Measurements from ENCODE around the gene ELF3. TPM values are rescaled to one million over a fixed set of nuclear protein-coding genes. Genes with fewer than 3 reads are reported as not detected.

Gene ELF3
- total RNA-seq, 4 donors from 2014 or later, result 1.0 to 67.7 (median 2.0) TPM

DNA sequence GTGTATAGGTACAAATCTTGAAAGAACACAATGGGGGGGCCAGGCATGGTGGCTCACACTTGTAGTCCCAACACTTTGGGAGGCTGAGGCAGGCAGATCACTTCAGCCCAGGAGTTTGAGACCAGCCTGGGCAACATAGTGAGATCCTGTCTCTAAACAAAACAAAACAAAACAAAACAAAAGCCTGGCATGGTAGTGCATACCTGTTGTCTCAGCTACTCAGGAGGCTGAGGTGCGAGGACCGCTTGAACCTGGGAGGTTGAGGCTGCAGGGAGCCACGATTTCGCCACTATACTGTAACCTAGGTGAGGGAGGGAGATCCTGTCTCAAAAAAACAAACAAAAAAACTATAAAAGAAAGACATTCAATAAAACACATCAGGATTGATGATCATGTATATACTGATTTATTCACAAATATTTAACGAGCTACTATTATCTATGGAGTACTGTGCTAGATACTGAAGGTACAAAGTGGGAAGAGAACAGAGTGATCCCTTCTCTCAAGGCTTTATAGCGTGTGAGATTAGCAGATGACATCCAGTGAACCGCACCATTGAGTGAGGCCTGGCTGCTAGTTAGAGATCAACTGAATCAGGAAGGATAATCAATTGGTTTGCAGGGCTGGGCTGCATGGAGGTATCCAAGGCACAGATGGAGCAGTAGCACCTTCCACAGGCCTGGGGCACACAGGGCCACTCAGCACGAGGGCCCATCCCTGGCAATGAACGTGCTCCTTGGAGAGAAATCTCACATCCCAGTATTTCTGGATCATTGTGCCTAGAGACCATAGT, 26.4 kb downstream of the ELF3 start:
- Histone ChIP-seq H3K27me3 (no peaks in the 10 kb centered on the region), H3K27ac (no peak overlapping the region), H3K4me1 (no peaks in the 10 kb centered on the region), H3K9me3 (no peaks in the 10 kb centered on the region), H3K4me3 (no peak overlapping the region), H3K36me3 (no peaks in the 10 kb centered on the region)
- TF ChIP-seq POLR2A (IDR thresholded peaks at IDR 0.05), result no peak
- TF ChIP-seq, protein P1, sequence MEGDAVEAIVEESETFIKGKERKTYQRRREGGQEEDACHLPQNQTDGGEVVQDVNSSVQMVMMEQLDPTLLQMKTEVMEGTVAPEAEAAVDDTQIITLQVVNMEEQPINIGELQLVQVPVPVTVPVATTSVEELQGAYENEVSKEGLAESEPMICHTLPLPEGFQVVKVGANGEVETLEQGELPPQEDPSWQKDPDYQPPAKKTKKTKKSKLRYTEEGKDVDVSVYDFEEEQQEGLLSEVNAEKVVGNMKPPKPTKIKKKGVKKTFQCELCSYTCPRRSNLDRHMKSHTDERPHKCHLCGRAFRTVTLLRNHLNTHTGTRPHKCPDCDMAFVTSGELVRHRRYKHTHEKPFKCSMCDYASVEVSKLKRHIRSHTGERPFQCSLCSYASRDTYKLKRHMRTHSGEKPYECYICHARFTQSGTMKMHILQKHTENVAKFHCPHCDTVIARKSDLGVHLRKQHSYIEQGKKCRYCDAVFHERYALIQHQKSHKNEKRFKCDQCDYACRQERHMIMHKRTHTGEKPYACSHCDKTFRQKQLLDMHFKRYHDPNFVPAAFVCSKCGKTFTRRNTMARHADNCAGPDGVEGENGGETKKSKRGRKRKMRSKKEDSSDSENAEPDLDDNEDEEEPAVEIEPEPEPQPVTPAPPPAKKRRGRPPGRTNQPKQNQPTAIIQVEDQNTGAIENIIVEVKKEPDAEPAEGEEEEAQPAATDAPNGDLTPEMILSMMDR (IDR thresholded peaks at IDR 0.05), result no peak
- DNase-seq, result no peak
- intact Hi-C loops (cut with DNase I; ENCODE audit: low total_unique reads), result no loop called here

DNA sequence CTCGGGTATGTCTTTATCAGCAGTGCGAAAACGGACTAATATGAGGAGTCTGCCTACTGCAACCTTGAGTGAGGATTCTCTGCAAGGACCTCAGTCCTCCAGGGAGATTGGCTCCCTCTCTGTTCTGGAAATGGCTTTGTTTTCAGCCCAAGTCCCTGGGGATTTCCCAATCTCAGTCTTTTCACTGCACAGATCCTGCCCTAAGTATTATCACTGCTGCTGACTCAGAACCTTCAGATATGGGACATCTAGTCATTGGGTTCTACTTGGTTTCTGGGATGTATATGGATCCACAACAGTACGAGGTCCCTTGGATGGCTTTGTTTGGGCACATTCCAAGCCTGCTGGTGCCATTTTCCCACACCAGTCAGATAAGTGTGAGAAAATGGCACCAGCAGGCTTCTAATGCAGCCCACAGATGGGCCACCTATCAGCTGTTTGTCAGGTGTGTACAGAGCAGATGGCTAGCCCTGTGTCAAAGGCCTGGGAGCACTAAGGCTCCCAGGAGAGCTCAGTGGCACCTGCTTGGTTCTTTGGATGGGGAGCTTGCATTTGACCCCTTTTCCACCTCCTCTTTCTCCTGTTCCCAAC, 27.4 kb downstream of the ELF3 start:
- Histone ChIP-seq H3K4me3 (no peak overlapping the region), H3K27me3 (no peaks in the 10 kb centered on the region), H3K27ac (no peak overlapping the region), H3K9me3 (no peaks in the 10 kb centered on the region), H3K4me1 (no peaks in the 10 kb centered on the region), H3K36me3 (no peaks in the 10 kb centered on the region)
- TF ChIP-seq, protein P1 (IDR thresholded peaks at IDR 0.05), result no peak
- no peak for TF ChIP-seq POLR2A (IDR thresholded peaks at IDR 0.05)
- no peak for DNase-seq
- intact Hi-C loops (cut with DNase I; ENCODE audit: low total_unique reads), result no loop called here

DNA sequence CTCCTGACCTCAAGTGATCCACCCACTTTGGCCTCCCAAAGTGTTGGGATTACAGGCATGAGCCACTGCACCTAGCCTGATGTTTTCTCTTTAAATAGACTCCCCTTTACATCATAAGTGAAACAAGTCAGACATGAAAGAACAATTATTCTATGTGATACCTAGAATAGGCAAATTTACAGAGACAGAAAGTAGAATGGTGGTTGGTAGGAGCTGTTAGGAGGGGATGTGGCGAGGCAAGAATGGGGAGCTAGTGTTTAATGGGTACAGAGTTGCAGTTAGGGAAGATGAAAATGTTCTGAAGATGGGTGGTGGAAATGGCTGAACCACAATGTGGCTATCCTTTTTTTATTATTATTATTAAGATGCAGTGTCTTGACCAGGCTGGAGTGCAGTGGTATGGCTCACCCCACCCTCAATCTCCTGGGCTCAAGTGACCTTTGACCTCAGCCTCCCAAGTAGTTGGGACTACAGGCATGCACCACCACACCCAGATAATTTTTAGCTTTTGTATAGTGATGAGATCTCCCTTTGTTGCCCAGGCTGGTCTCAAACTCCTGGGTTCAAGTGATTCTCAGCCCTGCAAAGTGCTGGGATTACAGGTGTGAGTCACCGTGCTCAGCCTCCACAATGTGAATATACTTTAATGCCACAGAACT, 28.4 kb downstream of the ELF3 start:
- H3K9me3 ChIP-seq, result no peaks in the 10 kb centered on the region
- intact Hi-C loops (cut with DNase I; ENCODE audit: low total_unique reads), result no loop called here
- H3K4me1 ChIP-seq, result no peaks in the 10 kb centered on the region
- TF ChIP-seq, protein P1 (IDR thresholded peaks at IDR 0.05), result no peak
- no peak for TF ChIP-seq POLR2A (IDR thresholded peaks at IDR 0.05)
- no peak overlapping the region for H3K27ac ChIP-seq
- no peak overlapping the region for H3K4me3 ChIP-seq
- no peaks in the 10 kb centered on the region for H3K36me3 ChIP-seq
- H3K27me3 ChIP-seq, result no peaks in the 10 kb centered on the region
- DNase-seq, result no peak

DNA sequence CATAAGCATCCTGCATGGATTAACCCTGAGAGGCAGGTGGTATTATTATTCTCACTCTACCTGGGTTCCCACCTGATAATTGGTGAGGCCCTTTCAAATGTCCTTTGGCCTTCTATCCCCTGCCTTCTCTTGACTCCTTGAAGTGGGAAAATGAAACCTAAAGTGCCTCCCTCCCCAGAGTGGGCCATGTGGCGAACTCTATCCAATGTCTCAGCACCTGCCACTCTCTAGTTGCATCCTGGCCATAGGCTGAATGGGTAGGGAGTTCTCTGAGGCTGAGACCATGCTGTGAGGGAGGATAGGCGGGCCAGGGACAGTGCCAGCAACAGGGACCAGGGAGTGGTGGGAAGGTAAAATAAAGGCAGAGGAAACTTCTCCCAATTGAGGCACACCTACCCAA, 35.3 kb downstream of the ELF3 start:
- DNase-seq, result no peak
- Histone ChIP-seq H3K27ac (no peak overlapping the region), H3K36me3 (no peaks in the 10 kb centered on the region), H3K27me3 (no peaks in the 10 kb centered on the region), H3K9me3 (no peaks in the 10 kb centered on the region), H3K4me3 (no peak overlapping the region), H3K4me1 (no peaks in the 10 kb centered on the region)
- TF ChIP-seq, protein P1 (IDR thresholded peaks at IDR 0.05), result no peak
- no peak for TF ChIP-seq POLR2A (IDR thresholded peaks at IDR 0.05)
- intact Hi-C loops (cut with DNase I; ENCODE audit: low total_unique reads), result no loop called here

DNA sequence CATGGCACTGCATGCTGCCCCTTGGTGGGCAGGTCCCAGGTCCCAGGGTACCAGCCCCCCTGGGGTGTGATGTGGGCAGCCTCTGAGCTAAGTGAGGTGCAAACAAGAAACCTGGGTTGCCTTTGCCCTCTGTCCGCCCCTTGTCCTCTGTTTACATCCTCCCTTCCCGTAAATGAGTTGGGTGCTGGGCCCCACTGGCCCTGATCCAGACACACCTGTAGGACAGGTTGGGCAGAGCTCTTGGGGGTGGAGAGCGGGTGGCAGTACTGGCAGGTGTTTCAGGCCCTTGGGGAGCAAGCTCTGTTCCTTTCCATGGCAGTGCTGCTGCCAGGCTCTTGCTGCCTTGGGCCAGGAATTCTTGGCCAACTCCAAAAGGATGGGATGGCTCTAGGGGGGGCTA, 35.8 kb downstream of the ELF3 start:
- intact Hi-C loops (cut with DNase I; ENCODE audit: low total_unique reads), result no loop called here
- no peaks in the 10 kb centered on the region for H3K4me1 ChIP-seq
- H3K36me3 ChIP-seq, result no peaks in the 10 kb centered on the region
- H3K27ac ChIP-seq, result no peak overlapping the region
- DNase-seq, result no peak
- TF ChIP-seq, protein P1 (IDR thresholded peaks at IDR 0.05), result no peak
- H3K27me3 ChIP-seq, result no peaks in the 10 kb centered on the region
- no peak overlapping the region for H3K4me3 ChIP-seq
- H3K9me3 ChIP-seq, result no peaks in the 10 kb centered on the region

All from uterus (tissue), 4 donors.